SK-N-MC (cell line): ENCODE measurements around the gene FANCF.
A peak's percentile ranks its signal among the peaks of the same experiment; 100 is the strongest.
"Not testable (repeated sequence)": the region's sequence is repeated elsewhere in the genome, so short reads cannot be mapped to it uniquely, and the experiment has no call there.

Source experiments
- DNase-seq: peaks from one replicate; pipeline ENCODE4 v3.0.0-alpha.2; 2011; ENCODE audit warnings: low read depth, low spot score
- H3K27ac ChIP-seq: fragments of 200-600 bp; sonication (generic); 2 replicates; pipeline ENCODE4 v1.5.1; 2016; ENCODE audit warnings: mixed run types
- H3K36me3 ChIP-seq: fragments of 200-600 bp; sonication (generic); 2 replicates; pipeline ENCODE4 v1.6.1; 2017; ENCODE audit warnings: antibody characterized with exemption, low read length, mixed read lengths; ENCODE audit not compliant: insufficient read depth
- H3K4me3 ChIP-seq: fragments of 200-600 bp; sonication (generic); 2 replicates; pipeline ENCODE4 v1.5.1; 2016
- H3K9ac ChIP-seq: fragments of 200-600 bp; sonication (generic); 2 replicates; pipeline ENCODE4 v1.8.0; 2017; ENCODE audit warnings: mixed run types, mixed read lengths; ENCODE audit not compliant: insufficient read length
- H3K9me3 ChIP-seq: fragments of 200-600 bp; sonication (generic); 2 replicates; pipeline ENCODE4 v1.6.1; 2017; ENCODE audit warnings: low read depth, mild to moderate bottlenecking, antibody characterized with exemption, low read length, moderate library complexity, mixed read lengths
- EZH2 ChIP-seq: fragments of 200-600 bp; sonication (generic); IDR thresholded peaks from one replicate; pipeline ENCODE4 v1.6.1; 2017; ENCODE audit warnings: antibody characterized with exemption
- FOXP2 ChIP-seq: optimal IDR thresholded peaks from 2 replicates; pipeline ENCODE3; 2011; ENCODE audit warnings: mild to moderate bottlenecking, moderate library complexity; ENCODE audit not compliant: insufficient read depth; ENCODE audit errors: extremely low read length, control extremely low read depth
- POLR2AphosphoS5 ChIP-seq: IDR thresholded peaks from 2 replicates; pipeline ENCODE4 v1.6.1; 2012; ENCODE audit warnings: mild to moderate bottlenecking, low read depth, low read length, borderline replicate concordance

The FANCF gene

DNA sequence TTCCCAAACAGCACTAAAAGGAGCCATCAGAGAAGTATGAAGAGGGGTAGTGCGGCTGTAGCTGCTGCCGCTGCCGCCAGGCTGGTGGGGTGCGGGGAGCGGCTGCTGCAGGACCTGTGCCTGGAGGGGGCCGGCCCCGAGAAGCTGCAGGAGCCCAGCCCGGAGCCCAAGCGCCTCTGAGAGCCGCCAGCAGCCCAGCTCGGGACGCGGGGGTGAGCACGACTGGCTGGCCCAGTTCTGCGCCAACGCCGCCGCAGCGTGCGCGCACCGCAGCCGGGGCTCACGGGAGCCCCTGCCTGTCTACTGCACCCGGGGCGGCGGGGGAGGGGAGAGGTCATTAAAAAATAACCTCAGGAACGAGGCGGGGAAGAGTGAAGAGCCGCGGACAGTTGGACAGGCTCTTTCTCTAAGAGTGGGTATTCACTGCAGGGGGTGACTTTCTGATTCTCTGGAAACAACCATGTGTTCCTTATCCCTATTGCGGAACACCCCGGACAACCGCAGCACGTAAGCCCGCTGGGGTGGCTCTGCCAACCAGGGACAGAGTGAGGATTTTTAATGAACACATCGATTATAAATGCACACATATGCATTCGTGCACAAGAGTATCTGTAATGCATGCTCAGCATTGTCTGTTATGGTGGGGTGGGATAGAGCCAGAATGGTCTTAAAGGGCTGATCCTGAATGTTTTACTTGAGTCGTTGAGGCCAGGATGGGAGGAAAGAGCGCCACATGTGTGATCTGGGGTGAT, 41.2 kb upstream of the FANCF start:
- H3K4me3 ChIP-seq: peak overlapping the region; percentile 67
- H3K27ac ChIP-seq: no peak overlapping the region
- H3K36me3 ChIP-seq: no peaks in the 10 kb centered on the region
- DNase-seq: no peak
- no peaks in the 10 kb centered on the region for H3K9me3 ChIP-seq
- TF ChIP-seq FOXP2 (no peak), POLR2AphosphoS5 (no peak), EZH2 (no peak)
- H3K9ac ChIP-seq: no peak overlapping the region

GRCh38 chr11:22666325-22666687, 40.7 kb upstream of the FANCF start, which contains the start of gene GAS2:
GAS2 (plus strand) TSS chr11:22666611; CDS start chr11:22674870, 8,259 bp downstream.
- Histone ChIP-seq H3K36me3 (no peaks in the 10 kb centered on the region), H3K9me3 (no peaks in the 10 kb centered on the region), H3K9ac (no peak within 1 kb of the TSS), H3K27ac (no peak within 1 kb of the TSS), H3K4me3 (peak within 1 kb of the TSS; percentile 67)
- no peak for TF ChIP-seq FOXP2
- no peak for TF ChIP-seq EZH2
- no peak for TF ChIP-seq POLR2AphosphoS5
- DNase-seq: no peak

GRCh38 chr11:22659783-22660182, 34.2 kb upstream of the FANCF start:
- H3K9ac ChIP-seq: no peak overlapping the region
- DNase-seq: no peak
- no peaks in the 10 kb centered on the region for H3K36me3 ChIP-seq
- H3K9me3 ChIP-seq: no peaks in the 10 kb centered on the region
- H3K27ac ChIP-seq: no peak overlapping the region
- TF ChIP-seq EZH2: no peak
- no peak for TF ChIP-seq FOXP2
- TF ChIP-seq POLR2AphosphoS5: no peak
- H3K4me3 ChIP-seq: no peak overlapping the region

DNA sequence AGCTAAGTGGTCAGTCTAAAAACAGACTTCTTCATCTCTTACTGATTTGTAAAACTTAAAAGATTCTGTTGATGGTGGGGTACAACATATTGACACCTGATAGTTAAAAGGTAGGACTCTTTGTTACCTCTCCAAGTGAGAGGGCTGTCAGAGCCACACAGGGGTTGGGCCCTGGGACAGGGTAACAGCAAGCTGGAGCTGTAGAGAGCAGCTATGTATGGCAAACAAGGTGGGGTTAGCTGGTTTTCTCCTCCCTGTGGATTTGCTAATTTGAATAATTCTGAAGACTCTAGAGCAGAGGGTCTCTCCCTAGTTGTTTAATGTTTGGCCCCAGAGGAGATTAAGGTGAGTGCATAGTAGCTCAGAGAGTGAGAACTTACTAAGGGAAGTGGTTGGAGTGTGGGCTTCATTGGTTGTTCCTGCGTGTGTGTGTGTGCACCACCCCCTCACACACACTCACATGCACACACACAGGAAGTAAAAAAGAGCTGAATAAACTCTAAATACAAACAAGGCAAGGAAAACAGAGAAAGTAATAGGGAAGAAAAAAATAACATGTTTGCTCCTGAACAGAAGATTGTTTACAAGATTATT, 31.6 kb upstream of the FANCF start:
- Histone ChIP-seq H3K27ac (no peak overlapping the region), H3K9ac (no peak overlapping the region), H3K4me3 (no peak overlapping the region), H3K36me3 (no peaks in the 10 kb centered on the region), H3K9me3 (no peaks in the 10 kb centered on the region)
- no peak for DNase-seq
- no peak for TF ChIP-seq EZH2
- TF ChIP-seq POLR2AphosphoS5: no peak
- TF ChIP-seq FOXP2: no peak

GRCh38 chr11:22656130-22656529, 30.5 kb upstream of the FANCF start:
- Histone ChIP-seq H3K36me3 (no peaks in the 10 kb centered on the region), H3K9ac (no peak overlapping the region), H3K27ac (peak overlapping the region; percentile 80), H3K4me3 (peak overlapping the region; percentile 37), H3K9me3 (no peaks in the 10 kb centered on the region)
- peak; percentile 47 for DNase-seq
- TF ChIP-seq POLR2AphosphoS5 (peak; percentile 32; the same call in 1 of the 2 replicates), FOXP2 (no peak)

- not testable (repeated sequence) for H3K36me3 ChIP-seq
Measured at GRCh38 chr11:22652346-22652745, 26.7 kb upstream of the FANCF start.

DNA sequence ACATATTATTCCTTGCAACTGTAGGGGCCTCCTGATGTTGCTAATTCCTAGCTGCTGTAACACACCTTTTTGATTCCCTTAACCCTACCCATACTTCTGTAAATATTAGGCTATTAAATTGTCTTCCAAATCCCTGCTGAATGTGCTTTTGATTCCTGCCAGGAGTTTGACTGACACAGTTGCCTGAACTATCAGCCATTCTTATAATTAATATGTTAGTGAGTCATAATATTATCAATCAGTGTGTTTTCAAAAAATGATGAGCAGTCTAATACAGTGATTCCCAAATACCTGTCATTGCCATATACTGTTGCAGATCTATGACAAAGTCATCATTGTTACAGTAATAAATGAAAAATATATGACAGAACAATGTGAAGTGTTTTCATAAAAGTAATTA, 15.9 kb upstream of the FANCF start:
- TF ChIP-seq EZH2: no peak
- no peak for TF ChIP-seq POLR2AphosphoS5
- no peak for TF ChIP-seq FOXP2
- H3K36me3 ChIP-seq: no peaks in the 10 kb centered on the region
- no peaks in the 10 kb centered on the region for H3K9me3 ChIP-seq
- H3K4me3 ChIP-seq: no peak overlapping the region
- DNase-seq: no peak
- H3K9ac ChIP-seq: no peak overlapping the region
- no peak overlapping the region for H3K27ac ChIP-seq

More at GRCh38 chr11:22652346-22652745, 26.7 kb upstream of the FANCF start:
- H3K4me3 ChIP-seq, H3K9me3 ChIP-seq, DNase-seq, H3K9ac ChIP-seq, H3K27ac ChIP-seq: not testable (repeated sequence)

DNA sequence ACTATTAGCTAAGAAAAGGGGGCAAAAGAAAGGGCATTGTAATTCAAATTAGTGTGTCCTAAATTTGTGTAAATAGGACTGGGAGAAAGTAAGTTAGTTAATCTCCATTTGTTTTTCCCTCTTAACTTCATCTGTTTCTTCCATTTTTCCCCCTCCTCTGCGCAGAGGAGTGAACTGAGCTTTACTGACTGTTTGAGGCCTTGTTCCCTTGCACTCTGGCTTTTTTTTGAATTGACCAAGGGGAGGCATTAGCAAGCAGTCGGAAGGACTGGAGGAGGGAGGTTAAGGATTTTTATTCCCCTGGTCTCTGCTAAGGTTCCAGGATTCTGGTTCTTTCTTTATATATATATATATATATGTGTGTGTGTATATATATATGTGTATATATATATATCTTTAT, 15.2 kb upstream of the FANCF start:
- TF ChIP-seq FOXP2 (no peak), POLR2AphosphoS5 (no peak), EZH2 (no peak)
- Histone ChIP-seq H3K4me3 (no peak overlapping the region), H3K36me3 (no peaks in the 10 kb centered on the region), H3K27ac (no peak overlapping the region), H3K9ac (no peak overlapping the region), H3K9me3 (no peaks in the 10 kb centered on the region)
- no peak for DNase-seq
